Measurements from ENCODE around the gene TNPO2. TPM values are rescaled to one million over a fixed set of nuclear protein-coding genes. Genes with fewer than 3 reads are reported as not detected.

Gene TNPO2
- total RNA-seq, 1 donor from 2014 or later: 25.7 TPM

Other genes with a start within 250 kb of the TNPO2 start
- 3.5 and 5.8 TPM in 2 replicates for gene ZNF709, start 239.1 kb downstream of the TNPO2 start, total RNA-seq
- 8.4 and 13.3 TPM in 2 replicates for gene ZNF564, start 172.4 kb downstream of the TNPO2 start, total RNA-seq
- gene ZNF490, start 113.1 kb downstream of the TNPO2 start, total RNA-seq: 10.2 and 13.1 TPM in 2 replicates
- 17.9 and 21.3 TPM in 2 replicates for gene ZNF791, start 113.0 kb downstream of the TNPO2 start, total RNA-seq
- 59.7 and 66.4 TPM in 2 replicates for gene MAN2B1, start 57.2 kb downstream of the TNPO2 start, total RNA-seq
- 6.3 and 8.3 TPM in 2 replicates for gene WDR83, start 57.1 kb downstream of the TNPO2 start, total RNA-seq
- gene DHPS, start 42.1 kb downstream of the TNPO2 start, total RNA-seq: 52.9 and 53.0 TPM in 2 replicates
- not detected in 2 replicates for gene GNG14, start 35.9 kb downstream of the TNPO2 start, total RNA-seq
- gene FBXW9, start 27.3 kb downstream of the TNPO2 start, total RNA-seq: 5.8 and 8.0 TPM in 2 replicates
- 106 and 139 TPM in 2 replicates for gene TRIR, start 10.8 kb upstream of the TNPO2 start, total RNA-seq
- gene GET3, start 13.6 kb upstream of the TNPO2 start, total RNA-seq: 66.9 and 78.6 TPM in 2 replicates
- not detected in 2 replicates for gene BEST2, start 27.9 kb upstream of the TNPO2 start, total RNA-seq
- gene HOOK2, start 51.6 kb upstream of the TNPO2 start, total RNA-seq: 12.1 and 14.8 TPM in 2 replicates
- gene JUNB, start 67.6 kb upstream of the TNPO2 start, total RNA-seq: 61.1 and 151 TPM in 2 replicates
- 214 and 278 TPM in 2 replicates for gene PRDX2, start 77.9 kb upstream of the TNPO2 start, total RNA-seq
- gene THSD8, start 78.1 kb upstream of the TNPO2 start, total RNA-seq: 0.23 TPM in 1 of 2 replicates, not detected in the other
- 19.6 and 45.6 TPM in 2 replicates for gene RNASEH2A, start 82.7 kb upstream of the TNPO2 start, total RNA-seq
- not detected in 2 replicates for gene RTBDN, start 110.6 kb upstream of the TNPO2 start, total RNA-seq
- 0.17 and 0.51 TPM in 2 replicates for gene MAST1, start 114.6 kb upstream of the TNPO2 start, total RNA-seq
- 23.3 and 31.3 TPM in 2 replicates for gene DNASE2, start 157.5 kb upstream of the TNPO2 start, total RNA-seq
- gene KLF1, start 163.3 kb upstream of the TNPO2 start, total RNA-seq: 0.17 TPM in 1 of 2 replicates, not detected in the other
- gene GCDH, start 167.2 kb upstream of the TNPO2 start, total RNA-seq: 31.5 and 42.4 TPM in 2 replicates
- gene SYCE2, start 195.4 kb upstream of the TNPO2 start, total RNA-seq: 0.17 and 0.33 TPM in 2 replicates
- gene FARSA, start 209.8 kb upstream of the TNPO2 start, total RNA-seq: 47.5 and 83.9 TPM in 2 replicates
- gene CALR, start 214.7 kb upstream of the TNPO2 start, total RNA-seq: 1,244 and 1,415 TPM in 2 replicates
- gene RAD23A, start 221.9 kb upstream of the TNPO2 start, total RNA-seq: 52.9 and 98.1 TPM in 2 replicates
- 19.5 and 20.6 TPM in 2 replicates for gene GADD45GIP1, start 233.3 kb upstream of the TNPO2 start, total RNA-seq
- gene DAND5, start 245.6 kb upstream of the TNPO2 start, total RNA-seq: 0.09 and 0.17 TPM in 2 replicates